HG03460 (cell line): ENCODE data around the gene EHMT1.
A peak's percentile ranks its signal among the peaks of the same experiment; 100 is the strongest.
"Not testable (repeated sequence)": the region's sequence is repeated elsewhere in the genome, so short reads cannot be mapped to it uniquely, and the experiment has no call there.

Experiments used
- ATAC-seq: cut with Tn5 transposase; IDR thresholded peaks from one replicate; pipeline ENCODE4 v1.9.1; 2021; ENCODE audit not compliant: unreplicated experiment

Gene EHMT1

GRCh38 chr9:137590123-137590468, 28.7 kb upstream of the EHMT1 start:
- peak; percentile 19 for ATAC-seq

- peak; percentile 82 for ATAC-seq
Observed at GRCh38 chr9:137590469-137591383, 28.1 kb upstream of the EHMT1 start, which contains the start of gene ZMYND19. ZMYND19 (minus strand) TSS chr9:137590512; CDS start chr9:137590263, 249 bp downstream.

DNA sequence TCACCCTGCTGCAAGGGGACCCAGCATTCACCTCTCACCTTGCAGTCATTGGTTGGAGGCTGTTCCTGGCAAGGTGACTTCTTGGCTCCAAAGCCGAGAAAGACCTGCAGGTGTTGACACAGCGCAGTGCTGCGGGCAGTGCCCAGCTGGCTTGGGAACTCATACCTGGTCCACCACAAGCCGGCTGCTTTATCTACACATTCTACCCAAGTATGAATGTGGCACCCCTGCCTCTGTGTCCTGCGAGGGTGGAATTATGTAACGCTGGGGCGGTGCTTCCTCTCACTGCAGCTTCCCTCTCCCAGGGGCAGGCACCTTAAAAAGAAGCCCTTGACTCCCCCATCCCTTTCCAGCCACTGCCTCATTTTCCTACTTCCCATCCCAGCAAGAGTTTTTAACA, 26.0 kb upstream of the EHMT1 start:
- no peak for ATAC-seq

DNA sequence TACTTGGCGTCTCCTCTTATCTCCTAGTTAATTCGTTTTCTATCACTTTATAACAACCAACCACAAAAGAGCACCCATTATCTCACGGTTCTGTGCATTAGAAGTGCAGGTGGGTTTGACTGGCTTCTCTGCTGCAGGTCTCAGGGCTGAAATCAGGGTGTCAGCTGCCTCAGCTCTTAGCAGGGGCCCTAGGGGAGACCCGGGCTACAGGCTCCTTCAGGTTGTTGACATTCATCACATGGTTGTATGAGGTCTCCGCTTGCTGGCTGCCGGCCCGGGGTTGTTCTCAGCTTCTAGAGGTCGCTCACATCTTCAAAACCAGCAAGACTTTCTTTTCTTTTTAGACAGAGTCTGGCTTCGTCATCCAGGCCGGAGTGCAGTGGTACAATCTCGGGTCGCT, 25.6 kb upstream of the EHMT1 start:
- ATAC-seq = no peak

GRCh38 chr9:137596577-137596976, 22.2 kb upstream of the EHMT1 start:
- ATAC-seq = not testable (repeated sequence)

- ATAC-seq = no peak
Observed at GRCh38 chr9:137598943-137599342, 19.9 kb upstream of the EHMT1 start.

GRCh38 chr9:137602661-137603060, 16.1 kb upstream of the EHMT1 start:
- ATAC-seq = no peak

- no peak for ATAC-seq
Observed at GRCh38 chr9:137603879-137604278, 14.9 kb upstream of the EHMT1 start.

GRCh38 chr9:137604345-137605086, 14.3 kb upstream of the EHMT1 start:
- ATAC-seq = no peak

DNA sequence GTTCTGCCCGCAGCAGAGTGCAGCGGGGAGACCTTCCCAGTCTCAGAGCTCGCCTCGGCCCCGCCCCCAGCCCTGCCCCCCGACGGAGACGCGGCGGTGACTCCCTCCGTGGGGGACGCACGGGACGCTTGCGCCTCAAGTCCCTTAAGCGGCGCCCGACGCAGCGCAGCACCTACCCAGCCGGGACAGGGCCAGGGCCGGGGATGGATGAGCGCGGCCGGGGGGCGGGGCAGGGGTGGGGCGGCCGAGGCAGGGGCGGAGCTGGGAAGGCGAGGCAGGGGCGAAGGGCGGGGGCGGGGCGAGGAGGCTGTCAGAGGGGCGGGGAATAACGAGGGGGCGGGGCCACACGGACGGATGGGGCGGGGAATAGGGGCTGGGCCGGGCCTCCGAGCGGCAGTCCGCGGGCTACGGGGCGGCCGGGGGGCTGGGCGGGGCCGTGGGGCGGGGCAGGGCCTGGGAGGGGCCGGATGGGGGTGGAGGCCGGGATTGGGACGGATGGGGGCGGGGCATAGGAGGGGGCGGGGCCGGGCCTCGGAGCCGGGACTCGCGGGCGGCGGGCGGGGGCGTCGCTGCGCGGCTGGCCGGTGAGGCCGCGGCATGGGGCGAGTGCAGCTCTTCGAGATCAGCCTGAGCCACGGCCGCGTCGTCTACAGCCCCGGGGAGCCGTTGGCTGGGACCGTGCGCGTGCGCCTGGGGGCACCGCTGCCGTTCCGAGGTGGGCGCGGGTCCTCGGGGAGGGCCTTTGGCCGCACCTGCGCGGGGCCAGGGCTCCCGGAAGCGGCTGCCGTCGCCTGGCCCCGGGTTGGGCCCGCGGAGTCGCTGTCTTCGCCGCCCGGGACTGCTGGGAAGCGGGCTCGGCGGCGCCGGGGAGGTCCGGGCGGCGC, 13.4 kb upstream of the EHMT1 start, which contains the start of gene ARRDC1:
TSS of gene ARRDC1 (plus strand) at position 566 of the 884 bp plus-strand sequence. CDS start at position 598, 32 bp downstream.
- peak; percentile 74 for ATAC-seq

DNA sequence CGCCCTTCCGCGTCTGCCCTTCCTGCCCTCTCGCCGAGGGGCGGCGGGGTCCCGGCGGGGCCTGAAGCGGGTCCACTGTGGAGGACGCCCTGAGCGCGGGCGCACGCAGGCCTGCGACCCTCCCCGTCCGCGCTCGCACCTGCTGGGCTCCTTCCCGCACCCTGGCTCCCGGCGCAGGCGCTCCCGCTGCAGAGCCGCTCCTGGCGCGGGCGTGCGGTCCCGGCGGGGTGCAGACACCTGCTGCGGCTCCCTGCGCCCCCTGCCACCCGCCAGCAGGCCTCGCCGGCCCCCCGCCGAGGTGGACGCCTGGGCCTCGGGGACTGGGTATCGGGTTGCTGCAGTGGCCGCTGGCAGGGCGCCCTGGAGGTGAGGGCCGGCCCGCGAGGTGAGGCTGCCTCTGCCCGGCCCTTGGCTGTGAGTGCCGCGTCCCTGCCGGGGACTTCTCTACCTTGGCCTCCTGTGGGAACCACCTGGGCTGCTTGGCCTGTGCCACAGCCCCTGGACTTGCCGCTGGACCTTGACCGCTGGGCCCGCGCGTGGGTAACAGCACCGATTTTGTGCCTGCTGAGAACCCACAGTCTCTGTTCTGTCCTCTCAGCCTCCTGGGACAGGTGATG, 12.7 kb upstream of the EHMT1 start:
- peak; percentile 10 for ATAC-seq

GRCh38 chr9:137606734-137607138, 12.1 kb upstream of the EHMT1 start:
- no peak for ATAC-seq

GRCh38 chr9:137607141-137607857, 11.5 kb upstream of the EHMT1 start:
- no peak for ATAC-seq

- ATAC-seq = no peak
Observed at GRCh38 chr9:137610944-137611343, 7.9 kb upstream of the EHMT1 start.

DNA sequence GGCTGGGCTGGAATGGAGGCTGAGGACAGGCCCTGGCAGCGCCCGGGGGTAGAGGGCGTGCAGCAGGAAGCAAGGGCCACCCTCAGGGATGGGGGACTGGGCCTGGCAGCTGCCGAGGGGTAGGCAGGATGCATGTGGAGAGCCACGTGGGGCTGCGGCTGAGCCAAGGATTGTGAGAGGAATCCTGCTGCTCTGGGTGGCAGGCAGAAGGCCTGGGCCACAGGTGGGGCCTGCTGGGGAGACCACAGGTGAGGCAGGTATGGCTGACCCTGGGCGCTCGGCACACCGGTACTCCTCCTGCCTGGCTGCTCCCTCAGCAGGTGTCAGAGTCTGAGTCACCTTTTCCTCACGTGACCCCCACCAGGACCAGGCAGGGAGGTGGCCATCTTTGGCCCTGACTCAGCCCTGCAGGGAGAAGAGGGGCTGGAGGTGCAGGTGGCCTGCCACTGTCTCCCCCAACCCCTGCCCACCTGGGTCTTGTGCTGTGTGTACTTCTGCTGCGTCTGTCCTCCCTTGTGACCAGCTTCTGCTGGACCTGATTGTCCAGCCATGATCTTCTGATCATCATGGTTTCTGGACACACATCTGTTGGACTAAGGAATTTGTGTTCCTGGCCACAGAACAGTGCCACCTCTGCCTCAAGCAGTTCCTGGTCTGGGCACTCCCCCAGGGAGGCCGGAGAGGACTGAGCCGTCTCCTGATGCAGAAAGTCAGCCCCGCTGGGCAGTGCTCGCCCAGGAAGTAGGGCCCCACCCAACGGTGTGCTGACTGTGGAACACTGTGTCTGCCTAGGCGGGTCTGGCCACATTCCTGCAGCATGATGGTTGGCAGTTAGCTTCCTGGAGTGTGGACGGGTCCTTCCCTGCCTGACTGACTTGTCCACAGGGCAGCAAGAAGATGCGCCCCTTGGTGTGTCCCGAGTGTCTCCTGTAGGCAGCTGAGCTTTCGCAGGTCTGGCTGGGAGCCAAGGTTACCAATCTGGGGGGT, 6.9 kb upstream of the EHMT1 start:
- ATAC-seq = no peak

- ATAC-seq = no peak
Observed at GRCh38 chr9:137612741-137613142, 6.1 kb upstream of the EHMT1 start.

- no peak for ATAC-seq
Observed at GRCh38 chr9:137613259-137613658, 5.5 kb upstream of the EHMT1 start.

GRCh38 chr9:137613738-137614523, 4.9 kb upstream of the EHMT1 start:
- no peak for ATAC-seq
